ENCODE measurements around the gene GNG7.

DNA sequence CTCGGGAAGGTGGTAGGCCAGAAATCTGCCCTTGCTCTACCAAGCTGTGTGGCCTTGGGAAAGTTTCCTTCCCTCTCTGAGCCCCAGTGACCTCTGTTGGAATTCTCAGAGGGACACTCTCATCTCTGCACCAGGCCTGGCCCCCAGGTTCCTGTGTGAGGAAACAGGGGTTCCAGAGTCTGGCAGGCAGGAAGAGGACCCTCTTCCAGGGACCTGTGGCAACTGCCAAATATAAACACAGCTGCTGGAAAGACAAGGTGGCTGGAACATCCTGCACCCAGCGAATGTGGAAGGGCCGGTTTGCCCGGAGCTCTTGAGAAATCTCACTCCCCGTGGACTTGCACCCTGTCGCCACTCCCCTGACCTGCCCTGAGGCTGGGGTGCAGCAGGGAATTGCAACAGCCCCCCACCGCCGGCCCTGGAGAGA is 173.8 kb downstream of the GNG7 start:
- TF ChIP-seq EZH2 (IDR thresholded peaks at IDR 0.05; ENCODE audit: insufficient read depth, poor library complexity, severe bottlenecking) (no peak), EZH2phosphoT487 (IDR thresholded peaks at IDR 0.05; ENCODE audit: insufficient read depth, low read depth) (no peak)
